ENCODE data around the gene CENPS. TPM values are rescaled to one million over a fixed set of nuclear protein-coding genes. Genes with fewer than 3 reads are reported as not detected.
A peak's percentile ranks its signal among the peaks of the same experiment; 100 is the strongest.
"Not testable (repeated sequence)": the region's sequence is repeated elsewhere in the genome, so short reads cannot be mapped to it uniquely, and the experiment has no call there.

Gene CENPS
- total RNA-seq, 1 donor = 14.7 TPM

GRCh38 chr1:10400013-10400412 lies 30.2 kb upstream of the CENPS start:
- H3K4me3 ChIP-seq (ENCODE audit: low read depth, low read length) = peak overlapping the region; percentile 90
- DNase-seq (ENCODE audit: low read depth) = peak; percentile 12
- TF ChIP-seq, protein P1, sequence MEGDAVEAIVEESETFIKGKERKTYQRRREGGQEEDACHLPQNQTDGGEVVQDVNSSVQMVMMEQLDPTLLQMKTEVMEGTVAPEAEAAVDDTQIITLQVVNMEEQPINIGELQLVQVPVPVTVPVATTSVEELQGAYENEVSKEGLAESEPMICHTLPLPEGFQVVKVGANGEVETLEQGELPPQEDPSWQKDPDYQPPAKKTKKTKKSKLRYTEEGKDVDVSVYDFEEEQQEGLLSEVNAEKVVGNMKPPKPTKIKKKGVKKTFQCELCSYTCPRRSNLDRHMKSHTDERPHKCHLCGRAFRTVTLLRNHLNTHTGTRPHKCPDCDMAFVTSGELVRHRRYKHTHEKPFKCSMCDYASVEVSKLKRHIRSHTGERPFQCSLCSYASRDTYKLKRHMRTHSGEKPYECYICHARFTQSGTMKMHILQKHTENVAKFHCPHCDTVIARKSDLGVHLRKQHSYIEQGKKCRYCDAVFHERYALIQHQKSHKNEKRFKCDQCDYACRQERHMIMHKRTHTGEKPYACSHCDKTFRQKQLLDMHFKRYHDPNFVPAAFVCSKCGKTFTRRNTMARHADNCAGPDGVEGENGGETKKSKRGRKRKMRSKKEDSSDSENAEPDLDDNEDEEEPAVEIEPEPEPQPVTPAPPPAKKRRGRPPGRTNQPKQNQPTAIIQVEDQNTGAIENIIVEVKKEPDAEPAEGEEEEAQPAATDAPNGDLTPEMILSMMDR (IDR thresholded peaks at IDR 0.05; ENCODE audit: insufficient read depth, low read depth, low read length) = no peak

GRCh38 chr1:10401281-10401680 lies 29.0 kb upstream of the CENPS start:
- no peak overlapping the region for H3K4me3 ChIP-seq (ENCODE audit: low read depth, low read length)
- TF ChIP-seq, protein P1 (IDR thresholded peaks at IDR 0.05; ENCODE audit: insufficient read depth, low read depth, low read length) = no peak
- peak; percentile 66 for DNase-seq (ENCODE audit: low read depth)

DNA sequence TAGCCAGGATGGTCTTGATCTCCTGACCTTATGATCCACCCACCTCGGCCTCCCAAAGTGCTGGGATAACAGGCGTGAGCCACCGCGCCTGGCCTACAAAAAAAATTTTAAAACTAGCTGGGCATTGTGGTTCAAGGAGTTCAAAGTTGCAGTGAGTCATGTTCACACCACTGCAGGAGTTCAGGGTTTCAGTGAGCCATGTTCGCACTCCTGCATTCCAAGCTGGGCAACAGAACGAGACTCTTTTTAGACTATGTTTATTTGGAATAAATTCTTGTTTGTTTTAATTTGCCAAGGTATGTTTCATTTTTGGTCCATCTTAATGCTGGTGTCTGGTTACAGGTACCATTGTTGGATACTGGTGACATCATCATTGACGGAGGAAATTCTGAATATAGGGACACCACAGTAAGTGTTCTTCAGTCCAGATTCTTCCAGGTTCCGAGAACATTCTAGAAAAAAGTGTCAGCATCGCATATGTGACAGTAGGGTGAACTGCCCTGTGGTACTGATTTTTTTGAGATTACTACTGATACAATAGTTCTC lies 27.4 kb upstream of the CENPS start:
- TF ChIP-seq, protein P1 (IDR thresholded peaks at IDR 0.05; ENCODE audit: insufficient read depth, low read depth, low read length) = no peak
- peak; percentile 40 for DNase-seq (ENCODE audit: low read depth)
- H3K4me3 ChIP-seq (ENCODE audit: low read depth, low read length) = no peak overlapping the region

DNA sequence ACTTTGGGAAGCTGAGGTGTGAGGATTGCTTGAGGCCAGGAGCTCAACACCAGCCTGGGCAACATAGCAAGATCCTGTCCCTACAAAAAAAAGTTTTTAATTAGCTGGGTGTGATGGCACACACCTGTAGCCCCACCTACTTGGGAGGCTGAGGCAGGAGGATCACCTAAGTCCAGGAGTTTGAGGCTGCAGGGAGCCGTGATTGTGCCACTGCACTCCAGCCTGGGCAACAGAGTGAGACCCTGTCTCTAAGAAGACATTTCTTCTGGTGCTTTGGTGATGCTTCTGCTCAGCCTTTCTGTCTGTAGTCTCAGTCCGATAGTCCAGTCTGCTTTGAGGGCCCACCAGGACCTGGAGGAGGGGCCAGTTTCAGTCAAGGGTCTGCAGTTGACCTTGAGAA lies 23.0 kb upstream of the CENPS start:
- no peak for DNase-seq (ENCODE audit: low read depth)
- TF ChIP-seq, protein P1 (IDR thresholded peaks at IDR 0.05; ENCODE audit: insufficient read depth, low read depth, low read length) = no peak
- no peak overlapping the region for H3K4me3 ChIP-seq (ENCODE audit: low read depth, low read length)

GRCh38 chr1:10415211-10415930 lies 14.9 kb upstream of the CENPS start:
- TF ChIP-seq, protein P1 (IDR thresholded peaks at IDR 0.05; ENCODE audit: insufficient read depth, low read depth, low read length) = no peak
- peak; percentile 81 for DNase-seq (ENCODE audit: low read depth)
- no peak overlapping the region for H3K4me3 ChIP-seq (ENCODE audit: low read depth, low read length)

- DNase-seq (ENCODE audit: low read depth); H3K4me3 ChIP-seq (ENCODE audit: low read depth, low read length): not testable (repeated sequence)
Measured at GRCh38 chr1:10415967-10416366, 14.3 kb upstream of the CENPS start.

- not testable (repeated sequence) for H3K4me3 ChIP-seq (ENCODE audit: low read depth, low read length); DNase-seq (ENCODE audit: low read depth)
Measured at GRCh38 chr1:10418741-10419140, 11.5 kb upstream of the CENPS start.

DNA sequence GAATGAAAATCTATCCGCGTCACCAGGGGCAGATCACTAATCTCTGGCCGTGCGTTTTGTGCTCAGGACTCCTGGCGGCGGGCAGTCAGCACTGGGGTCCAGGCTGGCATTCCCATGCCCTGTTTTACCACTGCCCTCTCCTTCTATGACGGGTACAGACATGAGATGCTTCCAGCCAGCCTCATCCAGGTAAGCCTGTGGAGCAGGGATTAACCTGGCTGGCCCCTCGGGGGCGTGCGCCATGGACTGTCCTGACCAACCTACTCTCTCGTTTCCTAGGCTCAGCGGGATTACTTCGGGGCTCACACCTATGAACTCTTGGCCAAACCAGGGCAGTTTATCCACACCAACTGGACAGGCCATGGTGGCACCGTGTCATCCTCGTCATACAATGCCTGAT lies 10.9 kb upstream of the CENPS start:
- DNase-seq (ENCODE audit: low read depth) = no peak
- no peak overlapping the region for H3K4me3 ChIP-seq (ENCODE audit: low read depth, low read length)
- TF ChIP-seq, protein P1 (IDR thresholded peaks at IDR 0.05; ENCODE audit: insufficient read depth, low read depth, low read length) = no peak

All from fibroblast of villous mesenchyme (primary cell).